ENCODE measurements around the gene HEXIM1.

DNA sequence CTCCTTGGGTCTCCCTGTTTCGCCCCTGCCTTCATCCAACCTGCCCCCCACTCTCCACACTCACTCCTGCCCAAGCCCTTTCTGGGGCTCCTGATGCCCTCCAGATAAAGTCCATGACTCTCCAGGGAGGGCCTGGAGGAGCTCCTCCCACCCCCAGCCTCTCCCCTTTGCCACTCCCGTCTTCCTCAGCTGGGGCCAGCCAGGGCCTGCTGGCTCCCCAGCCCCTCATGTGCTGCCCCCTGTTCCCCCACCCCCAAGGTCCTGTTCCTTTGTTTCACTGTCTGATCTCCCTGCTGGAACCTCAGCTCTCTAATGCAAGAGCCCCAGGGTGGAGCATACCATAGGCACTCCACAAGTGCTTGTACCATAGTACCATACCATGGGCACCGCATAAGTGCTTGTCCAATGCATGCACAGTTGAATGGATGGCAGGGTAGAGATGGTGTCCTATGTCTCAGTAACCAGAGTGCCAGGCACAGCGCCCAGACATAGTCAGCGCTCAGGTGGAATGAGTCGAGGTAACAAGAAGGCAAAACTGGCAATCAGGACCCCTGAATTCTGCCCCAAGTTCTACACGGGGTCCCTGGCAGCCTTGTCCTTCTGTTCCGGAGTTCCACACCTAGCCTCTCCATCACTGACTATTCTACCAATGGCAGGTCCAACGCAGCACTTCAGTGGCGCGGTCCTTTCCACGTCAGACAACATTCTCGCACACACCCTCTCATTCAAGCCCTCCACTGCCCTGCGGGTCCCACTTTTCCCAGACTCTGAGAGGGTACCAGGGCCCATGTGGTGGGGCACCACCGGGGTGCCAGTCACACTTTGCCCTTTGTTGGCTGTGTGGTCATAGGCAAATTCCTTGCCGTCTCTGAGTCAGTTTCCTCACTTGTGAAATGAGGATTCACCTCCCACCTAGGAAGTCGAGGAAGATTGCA is 17.3 kb upstream of the HEXIM1 start:
- TF ChIP-seq EP300 (IDR thresholded peaks at IDR 0.05; ENCODE audit: borderline replicate concordance): no peak
- TF ChIP-seq CEBPB (IDR thresholded peaks at IDR 0.05): no peak
- no peak for TF ChIP-seq TCF12 (IDR thresholded peaks at IDR 0.05; ENCODE audit: low read depth)
- TF ChIP-seq NFIC (IDR thresholded peaks at IDR 0.05): no peak
- no peak for TF ChIP-seq TAF1 (IDR thresholded peaks at IDR 0.05; ENCODE audit: low read depth)
- TF ChIP-seq, protein P1, sequence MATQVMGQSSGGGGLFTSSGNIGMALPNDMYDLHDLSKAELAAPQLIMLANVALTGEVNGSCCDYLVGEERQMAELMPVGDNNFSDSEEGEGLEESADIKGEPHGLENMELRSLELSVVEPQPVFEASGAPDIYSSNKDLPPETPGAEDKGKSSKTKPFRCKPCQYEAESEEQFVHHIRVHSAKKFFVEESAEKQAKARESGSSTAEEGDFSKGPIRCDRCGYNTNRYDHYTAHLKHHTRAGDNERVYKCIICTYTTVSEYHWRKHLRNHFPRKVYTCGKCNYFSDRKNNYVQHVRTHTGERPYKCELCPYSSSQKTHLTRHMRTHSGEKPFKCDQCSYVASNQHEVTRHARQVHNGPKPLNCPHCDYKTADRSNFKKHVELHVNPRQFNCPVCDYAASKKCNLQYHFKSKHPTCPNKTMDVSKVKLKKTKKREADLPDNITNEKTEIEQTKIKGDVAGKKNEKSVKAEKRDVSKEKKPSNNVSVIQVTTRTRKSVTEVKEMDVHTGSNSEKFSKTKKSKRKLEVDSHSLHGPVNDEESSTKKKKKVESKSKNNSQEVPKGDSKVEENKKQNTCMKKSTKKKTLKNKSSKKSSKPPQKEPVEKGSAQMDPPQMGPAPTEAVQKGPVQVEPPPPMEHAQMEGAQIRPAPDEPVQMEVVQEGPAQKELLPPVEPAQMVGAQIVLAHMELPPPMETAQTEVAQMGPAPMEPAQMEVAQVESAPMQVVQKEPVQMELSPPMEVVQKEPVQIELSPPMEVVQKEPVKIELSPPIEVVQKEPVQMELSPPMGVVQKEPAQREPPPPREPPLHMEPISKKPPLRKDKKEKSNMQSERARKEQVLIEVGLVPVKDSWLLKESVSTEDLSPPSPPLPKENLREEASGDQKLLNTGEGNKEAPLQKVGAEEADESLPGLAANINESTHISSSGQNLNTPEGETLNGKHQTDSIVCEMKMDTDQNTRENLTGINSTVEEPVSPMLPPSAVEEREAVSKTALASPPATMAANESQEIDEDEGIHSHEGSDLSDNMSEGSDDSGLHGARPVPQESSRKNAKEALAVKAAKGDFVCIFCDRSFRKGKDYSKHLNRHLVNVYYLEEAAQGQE (IDR thresholded peaks at IDR 0.05; ENCODE audit: low read depth): no peak
- TF ChIP-seq, protein P2, sequence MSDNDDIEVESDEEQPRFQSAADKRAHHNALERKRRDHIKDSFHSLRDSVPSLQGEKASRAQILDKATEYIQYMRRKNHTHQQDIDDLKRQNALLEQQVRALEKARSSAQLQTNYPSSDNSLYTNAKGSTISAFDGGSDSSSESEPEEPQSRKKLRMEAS (IDR thresholded peaks at IDR 0.05): no peak
- no peak for TF ChIP-seq CREB1 (IDR thresholded peaks at IDR 0.05; ENCODE audit: low read depth)
- TF ChIP-seq, protein P3, sequence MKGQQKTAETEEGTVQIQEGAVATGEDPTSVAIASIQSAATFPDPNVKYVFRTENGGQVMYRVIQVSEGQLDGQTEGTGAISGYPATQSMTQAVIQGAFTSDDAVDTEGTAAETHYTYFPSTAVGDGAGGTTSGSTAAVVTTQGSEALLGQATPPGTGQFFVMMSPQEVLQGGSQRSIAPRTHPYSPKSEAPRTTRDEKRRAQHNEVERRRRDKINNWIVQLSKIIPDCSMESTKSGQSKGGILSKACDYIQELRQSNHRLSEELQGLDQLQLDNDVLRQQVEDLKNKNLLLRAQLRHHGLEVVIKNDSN (IDR thresholded peaks at IDR 0.05): no peak
- TF ChIP-seq YY1 (IDR thresholded peaks at IDR 0.05; ENCODE audit: low read depth): no peak
- TF ChIP-seq FOXM1 (IDR thresholded peaks at IDR 0.05; ENCODE audit: borderline replicate concordance, low read depth): no peak
- no peak for TF ChIP-seq RAD21 (IDR thresholded peaks at IDR 0.05; ENCODE audit: low read depth)

Measured in Ishikawa (cell line).